PC-9 (cell line): ENCODE data around the gene MATN1. TPM values are rescaled to one million over a fixed set of nuclear protein-coding genes. Genes with fewer than 3 reads are reported as not detected.

Experiments
- BruUV-seq: library from RNA; stranded (reverse); fragments of 400-500 nt; replicated peaks from 2 replicates; lab custom pipeline; 2021; lab: Mats Ljungman, UMichigan
- CTCF ChIA-PET: fragments of 300-600 bp; sonication (Branson Sonifier 250); formaldehyde crosslinking; loops from one replicate; lab custom pipeline; 2022; ENCODE audit warnings: antibody characterized with exemption; lab: Charles Lee
- POLR2A ChIA-PET: fragments of 300-600 bp; sonication (Branson Sonifier 250); formaldehyde crosslinking; loops from one replicate; lab custom pipeline; 2022; ENCODE audit warnings: antibody characterized with exemption; ENCODE audit not compliant: unreplicated experiment; lab: Charles Lee
- DNase-seq, 2 experiments: peaks; one replicate each; pipeline versions ENCODE4 v3.0.0 to v3.0.0-alpha.2; 2015 to 2022; ENCODE audit warnings: mixed read lengths in 1 of 2
- H2AFZ ChIP-seq: fragments of 200-600 bp; sonication (generic); 2 replicates; pipeline ENCODE4 v1.8.1; 2017; ENCODE audit warnings: antibody characterized with exemption
- H3F3A ChIP-seq: fragments of 200-600 bp; sonication (generic); 2 replicates; pipeline ENCODE4 v1.8.1; 2017; ENCODE audit warnings: antibody characterized with exemption, mild to moderate bottlenecking, low read depth; ENCODE audit not compliant: insufficient read depth
- H3K27ac ChIP-seq: fragments of 200-600 bp; sonication (generic); 2 replicates; pipeline ENCODE4 v1.6.1; 2016; ENCODE audit warnings: mixed run types
- H3K27me3 ChIP-seq: fragments of 200-600 bp; sonication (generic); 2 replicates; pipeline ENCODE4 v1.6.1; 2016; ENCODE audit warnings: low read depth, mixed run types; ENCODE audit not compliant: insufficient read depth
- H3K36me3 ChIP-seq: fragments of 200-600 bp; sonication (generic); 2 replicates; pipeline ENCODE4 v1.6.1; 2016; ENCODE audit warnings: low read depth, mixed run types
- H3K4me1 ChIP-seq: fragments of 200-600 bp; sonication (generic); replicated peaks from 2 replicates; pipeline ENCODE4 v1.6.1; 2016; ENCODE audit warnings: mixed run types; ENCODE audit not compliant: insufficient read depth
- H3K4me2 ChIP-seq: fragments of 200-600 bp; sonication (generic); 2 replicates; pipeline ENCODE4 v1.6.1; 2017; ENCODE audit warnings: mixed run types
- H3K4me3 ChIP-seq: fragments of 200-600 bp; sonication (generic); 2 replicates; pipeline ENCODE4 v1.6.1; 2016; ENCODE audit warnings: mixed run types
- H3K79me2 ChIP-seq: fragments of 200-600 bp; sonication (generic); 2 replicates; pipeline ENCODE4 v1.6.1; 2017; ENCODE audit warnings: low read depth, mixed run types
- H3K9me2 ChIP-seq: fragments of 200-600 bp; sonication (generic); 2 replicates; pipeline ENCODE4 v1.8.1; 2017; ENCODE audit warnings: mild to moderate bottlenecking; ENCODE audit not compliant: insufficient read depth
- H3K9me3 ChIP-seq: fragments of 200-600 bp; sonication (generic); 2 replicates; pipeline ENCODE4 v1.8.1; 2016; ENCODE audit warnings: low read depth; ENCODE audit not compliant: insufficient read depth
- H4K20me1 ChIP-seq: fragments of 200-600 bp; sonication (generic); 2 replicates; pipeline ENCODE4 v1.8.1; 2017; ENCODE audit not compliant: insufficient read depth
- CTCF ChIP-seq: fragments of 200-600 bp; sonication (generic); conservative IDR thresholded peaks from 2 replicates; pipeline ENCODE4 v1.6.1; 2017; ENCODE audit warnings: mixed run types, antibody characterized with exemption, mild to moderate bottlenecking, moderate library complexity
- EZH2 ChIP-seq: fragments of 200-600 bp; sonication (generic); IDR thresholded peaks from 2 replicates; pipeline ENCODE4 v1.8.0; 2017; ENCODE audit warnings: antibody characterized with exemption, low read depth
- intact Hi-C: fragments of 100-400 bp; cut with micrococcal nuclease; formaldehyde crosslinking; loops from one replicate; pipeline ENCODE4 v1.10.0; 2022; ENCODE audit not compliant: unreplicated experiment
- total RNA-seq: library from RNA; stranded (reverse); gene quantifications from 2 replicates; pipeline ENCODE4 v1.2.3, GENCODE V29; 2021

MATN1 gene
- total RNA-seq, 1 experiment from 2014 or later, result 0.37 TPM

GRCh38 chr1:30738715-30739559 lies 15.6 kb upstream of the MATN1 start:
- no peaks in the 10 kb centered on the region for H3K79me2 ChIP-seq
- no peak overlapping the region for H3K4me2 ChIP-seq
- H4K20me1 ChIP-seq, result no peaks in the 10 kb centered on the region
- intact Hi-C loops, result no loop called here
- H3K9me3 ChIP-seq, result no peaks in the 10 kb centered on the region
- H2AFZ ChIP-seq, result no peak overlapping the region
- H3K27me3 ChIP-seq, result no peaks in the 10 kb centered on the region
- TF ChIP-seq EZH2 (no peak), CTCF (no peak)
- BruUV-seq, result no TSS peak
- H3K36me3 ChIP-seq, result no peaks in the 10 kb centered on the region
- ChIA-PET POLR2A (no interaction called here), CTCF (no interaction called here)
- H3K4me3 ChIP-seq, result no peak overlapping the region
- peaks cover 11% of the 10 kb centered on the region for H3K4me1 ChIP-seq
- H3K9me2 ChIP-seq, result no peaks in the 10 kb centered on the region
- no peak for DNase-seq
- no peak overlapping the region for H3K27ac ChIP-seq
- H3F3A ChIP-seq, result no peaks in the 10 kb centered on the region

GRCh38 chr1:30738040-30738714 lies 14.8 kb upstream of the MATN1 start:
- no peak overlapping the region for H3K4me3 ChIP-seq
- H3K9me2 ChIP-seq, result no peaks in the 10 kb centered on the region
- CTCF ChIA-PET, result no interaction called here
- H3F3A ChIP-seq, result no peaks in the 10 kb centered on the region
- TF ChIP-seq CTCF, result no peak
- no peak for TF ChIP-seq EZH2
- no peaks in the 10 kb centered on the region for H3K36me3 ChIP-seq
- DNase-seq, result no peak
- H3K9me3 ChIP-seq, result no peaks in the 10 kb centered on the region
- no peak overlapping the region for H2AFZ ChIP-seq
- intact Hi-C loops, result no loop called here
- no peaks in the 10 kb centered on the region for H3K27me3 ChIP-seq
- no peaks in the 10 kb centered on the region for H3K79me2 ChIP-seq
- H4K20me1 ChIP-seq, result no peaks in the 10 kb centered on the region
- BruUV-seq, result no TSS peak
- no peak overlapping the region for H3K4me2 ChIP-seq
- H3K27ac ChIP-seq, result no peak overlapping the region
- POLR2A ChIA-PET, result no interaction called here
- peaks cover 11% of the 10 kb centered on the region for H3K4me1 ChIP-seq

- no TSS peak for BruUV-seq
- H3K4me2 ChIP-seq, result no peak overlapping the region
- no peak overlapping the region for H3K4me3 ChIP-seq
- no peak for DNase-seq
- no peak for TF ChIP-seq EZH2
- TF ChIP-seq CTCF, result no peak
- no peaks in the 10 kb centered on the region for H4K20me1 ChIP-seq
- ChIA-PET CTCF (no interaction called here), POLR2A (no interaction called here)
- no peak overlapping the region for H3K27ac ChIP-seq
- intact Hi-C loops, result no loop called here
- no peaks in the 10 kb centered on the region for H3K9me2 ChIP-seq
- H2AFZ ChIP-seq, result no peak overlapping the region
- H3F3A ChIP-seq, result no peaks in the 10 kb centered on the region
- no peaks in the 10 kb centered on the region for H3K27me3 ChIP-seq
- H3K36me3 ChIP-seq, result no peaks in the 10 kb centered on the region
- H3K79me2 ChIP-seq, result no peaks in the 10 kb centered on the region
- H3K9me3 ChIP-seq, result no peaks in the 10 kb centered on the region
- peaks cover 11% of the 10 kb centered on the region for H3K4me1 ChIP-seq
Observed at GRCh38 chr1:30737357-30738039, 14.1 kb upstream of the MATN1 start.
